Esophagus (tissue), 2 donors: Measurements from ENCODE around the gene STAM. TPM values are rescaled to one million over a fixed set of nuclear protein-coding genes. Genes with fewer than 3 reads are reported as not detected.

Experiments used
- H3K27ac ChIP-seq, 2 donors: one replicate each; pipeline ENCODE4 v1.5.1; 2013; ENCODE audit warnings: low read depth in 2 of 2, mild to moderate bottlenecking in 2 of 2, inconsistent platforms in 1 of 2, low read length in 1 of 2, moderate library complexity in 1 of 2
- H3K27me3 ChIP-seq, 2 donors: one replicate each; pipeline ENCODE4 v1.6.1; 2013; ENCODE audit warnings: low read length in 2 of 2, control low read depth in 1 of 2, mild to moderate bottlenecking in 1 of 2; ENCODE audit not compliant: insufficient read depth in 2 of 2, control insufficient read depth in 1 of 2
- H3K36me3 ChIP-seq, 2 donors: one replicate each; pipeline ENCODE4 v1.6.1; 2013; ENCODE audit warnings: low read length in 1 of 2; ENCODE audit not compliant: control insufficient read depth in 2 of 2, insufficient read depth in 2 of 2
- H3K4me1 ChIP-seq, 2 donors: one replicate each; pipeline ENCODE4 v1.6.1; 2013; ENCODE audit warnings: low read length in 1 of 2; ENCODE audit not compliant: control insufficient read depth in 2 of 2, insufficient read depth in 2 of 2
- H3K4me3 ChIP-seq, 2 donors: one replicate each; pipeline ENCODE4 v1.5.1; 2013; ENCODE audit warnings: low read length in 2 of 2, mild to moderate bottlenecking in 2 of 2, low read depth in 1 of 2, moderate library complexity in 1 of 2
- H3K9me3 ChIP-seq, 2 donors: one replicate each; pipeline ENCODE4 v1.6.1; 2013; ENCODE audit warnings: mild to moderate bottlenecking in 2 of 2, low read depth in 1 of 2, low read length in 1 of 2, moderate library complexity in 1 of 2; ENCODE audit not compliant: control insufficient read depth in 2 of 2, insufficient read depth in 1 of 2
- WGBS, 2 donors: extraction: QIAGEN DNeasy Blood & Tissue Kit; methylation state at CpG; one replicate each; pipeline ENCODE4 v1.1.7; 2013; 5-methylcytosine and 5-hydroxymethylcytosine counted together
- polyA plus RNA-seq, 2 donors: library from polyadenylated mRNA; stranded (reverse); fragments of 200-250 nt; gene quantifications; one replicate each; pipeline ENCODE4 v1.2.3, GENCODE V29; 2013
- donor health status: healthy with polysubstance abuse.
- donor health status: Bipolar disorder and iron deficiency.

The STAM gene
- polyA plus RNA-seq, 2 donors, result 7.9 to 9.3 TPM

GRCh38 chr10:17733620-17734019 is 89.7 kb downstream of the STAM start:
- WGBS, 2 donors, result 92 to 95% methylated on average over 6 of the region's 6 CpGs
- Histone ChIP-seq H3K4me3 (no peak overlapping the region), H3K27ac (no peak overlapping the region), H3K36me3 (no peaks in the 10 kb centered on the region), H3K4me1 (no peaks in the 10 kb centered on the region), H3K9me3 (no peaks in the 10 kb centered on the region), H3K27me3 (no peaks in the 10 kb centered on the region)

DNA sequence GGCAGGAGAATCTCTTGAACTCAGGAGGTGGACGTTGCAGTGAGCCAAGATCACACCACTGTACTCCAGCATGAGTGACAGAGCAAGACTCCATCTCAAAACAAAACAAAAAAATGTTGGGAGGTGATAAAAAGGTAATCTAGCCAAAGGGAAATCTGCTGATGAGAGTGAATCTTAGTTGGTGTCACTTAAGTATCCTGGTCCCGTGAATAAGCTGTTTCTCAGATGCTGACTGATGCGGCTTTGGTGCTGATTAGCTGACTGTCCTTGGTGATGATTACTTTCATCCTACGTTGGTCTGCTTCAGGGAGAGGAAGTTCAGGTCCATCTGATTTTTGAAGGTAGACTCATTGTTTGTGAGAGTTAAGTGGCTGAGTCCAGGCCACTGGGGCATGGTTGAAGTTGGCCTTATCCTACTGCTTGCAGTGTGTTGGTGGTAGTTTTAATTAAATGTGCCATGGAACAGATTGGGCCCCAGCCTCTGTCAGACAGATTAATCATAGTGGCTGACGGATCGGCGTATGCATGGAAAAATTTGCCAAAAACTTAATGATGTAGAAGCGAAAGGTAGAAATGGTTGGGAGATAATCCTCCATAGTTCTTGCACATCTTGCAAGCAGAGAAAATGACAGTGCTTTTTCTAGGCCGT is 90.6 kb downstream of the STAM start:
- 85 to 87% methylated on average over 9 of the region's 9 CpGs for WGBS, 2 donors
- no peaks in the 10 kb centered on the region for H3K27me3 ChIP-seq
- H3K36me3 ChIP-seq, result no peaks in the 10 kb centered on the region
- H3K4me1 ChIP-seq, result no peaks in the 10 kb centered on the region
- no peak overlapping the region for H3K4me3 ChIP-seq
- no peak overlapping the region for H3K27ac ChIP-seq
- no peaks in the 10 kb centered on the region for H3K9me3 ChIP-seq

- Histone ChIP-seq H3K4me3 (no peak overlapping the region), H3K27me3 (no peaks in the 10 kb centered on the region), H3K9me3 (no peaks in the 10 kb centered on the region), H3K27ac (no peak overlapping the region), H3K4me1 (no peaks in the 10 kb centered on the region), H3K36me3 (no peaks in the 10 kb centered on the region)
- 74 to 77% methylated on average over 15 of the region's 15 CpGs for WGBS, 2 donors
These were observed 91.4 kb downstream of the STAM start for GRCh38 chr10:17735166-17735941.

DNA sequence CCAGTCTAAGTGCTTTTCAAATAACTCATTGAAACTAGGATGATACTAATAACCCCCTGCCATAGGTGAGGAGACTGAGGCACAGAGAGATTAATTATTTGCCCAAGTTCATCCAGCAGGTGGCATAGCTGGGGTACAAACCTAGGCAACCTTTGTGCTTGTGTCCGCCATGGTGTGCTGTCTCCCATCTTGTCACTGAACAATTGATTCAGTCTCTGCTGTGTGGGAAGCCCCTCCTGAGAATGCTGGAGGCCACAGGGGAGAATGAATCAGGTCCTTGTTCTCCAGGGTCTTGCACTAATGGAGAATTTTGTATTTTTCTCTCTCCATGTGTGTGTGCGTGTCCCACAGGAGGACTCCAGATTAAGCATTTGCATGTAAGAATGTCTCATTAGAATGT is 92.3 kb downstream of the STAM start:
- 96 to 99% methylated on average over 2 of the region's 2 CpGs for WGBS, 2 donors
- no peaks in the 10 kb centered on the region for H3K9me3 ChIP-seq
- H3K4me3 ChIP-seq, result no peak overlapping the region
- H3K27me3 ChIP-seq, result no peaks in the 10 kb centered on the region
- H3K36me3 ChIP-seq, result no peaks in the 10 kb centered on the region
- no peaks in the 10 kb centered on the region for H3K4me1 ChIP-seq
- H3K27ac ChIP-seq, result no peak overlapping the region

GRCh38 chr10:17737027-17737965 is 93.3 kb downstream of the STAM start:
- Histone ChIP-seq H3K4me1 (no peaks in the 10 kb centered on the region), H3K27ac (no peak overlapping the region), H3K4me3 (no peak overlapping the region), H3K27me3 (no peaks in the 10 kb centered on the region), H3K9me3 (no peaks in the 10 kb centered on the region), H3K36me3 (no peaks in the 10 kb centered on the region)
- WGBS, 2 donors, result 46 to 47% methylated on average over 12 of the region's 12 CpGs

DNA sequence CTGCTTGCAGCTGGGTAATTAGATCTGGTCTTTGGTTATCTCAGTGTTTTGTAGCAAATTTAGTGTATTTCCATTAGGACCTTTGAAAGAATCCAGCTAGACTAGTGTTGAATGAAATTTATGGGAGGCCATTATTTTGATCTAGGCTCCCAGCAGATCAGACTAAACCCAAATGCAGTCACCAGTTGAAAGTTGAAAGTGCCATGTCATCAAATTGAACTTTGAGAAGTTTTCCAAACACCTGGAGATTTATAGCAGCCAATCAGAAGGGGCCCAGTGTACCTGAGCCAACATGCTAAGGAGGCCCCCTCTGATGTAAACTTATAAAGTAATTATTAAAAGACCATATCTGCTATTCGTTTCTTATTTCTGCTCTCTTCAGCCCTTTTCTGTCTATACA is 96.7 kb downstream of the STAM start:
- 87 to 91% methylated on average over 1 of the region's 1 CpG for WGBS, 2 donors
- H3K4me1 ChIP-seq, result no peaks in the 10 kb centered on the region
- no peak overlapping the region for H3K4me3 ChIP-seq
- no peaks in the 10 kb centered on the region for H3K36me3 ChIP-seq
- no peaks in the 10 kb centered on the region for H3K27me3 ChIP-seq
- H3K9me3 ChIP-seq, result no peaks in the 10 kb centered on the region
- H3K27ac ChIP-seq, result no peak overlapping the region

GRCh38 chr10:17742918-17743317 is 99.0 kb downstream of the STAM start:
- Histone ChIP-seq H3K4me3 (no peak overlapping the region), H3K36me3 (no peaks in the 10 kb centered on the region), H3K9me3 (no peaks in the 10 kb centered on the region), H3K4me1 (no peaks in the 10 kb centered on the region), H3K27ac (no peak overlapping the region), H3K27me3 (no peaks in the 10 kb centered on the region)
- WGBS, 2 donors, result 25 to 28% methylated on average over 14 of the region's 14 CpGs

DNA sequence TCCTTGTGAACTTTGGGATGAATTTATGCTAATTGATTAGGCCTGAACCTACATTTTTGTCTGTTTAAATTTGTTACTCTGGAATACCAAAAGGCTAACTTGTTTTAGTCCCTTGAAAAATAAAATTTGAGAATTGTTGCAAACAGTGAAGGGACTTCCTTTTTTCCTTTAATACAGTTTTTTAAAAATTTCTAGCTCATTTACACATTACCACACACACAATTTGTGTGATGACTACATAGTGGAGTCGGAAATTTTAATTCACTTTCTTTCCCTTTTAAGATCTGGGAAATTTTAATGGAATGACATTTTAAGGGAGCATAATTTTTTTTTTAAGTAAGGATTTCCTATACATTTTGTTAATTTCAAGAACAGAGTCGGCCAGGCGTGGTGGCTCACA is 99.5 kb downstream of the STAM start:
- no peaks in the 10 kb centered on the region for H3K36me3 ChIP-seq
- no peaks in the 10 kb centered on the region for H3K27me3 ChIP-seq
- no peak overlapping the region for H3K4me3 ChIP-seq
- H3K4me1 ChIP-seq, result no peaks in the 10 kb centered on the region
- WGBS, 2 donors, result 95% methylated on average over 3 of the region's 3 CpGs
- no peaks in the 10 kb centered on the region for H3K9me3 ChIP-seq
- H3K27ac ChIP-seq, result no peak overlapping the region

DNA sequence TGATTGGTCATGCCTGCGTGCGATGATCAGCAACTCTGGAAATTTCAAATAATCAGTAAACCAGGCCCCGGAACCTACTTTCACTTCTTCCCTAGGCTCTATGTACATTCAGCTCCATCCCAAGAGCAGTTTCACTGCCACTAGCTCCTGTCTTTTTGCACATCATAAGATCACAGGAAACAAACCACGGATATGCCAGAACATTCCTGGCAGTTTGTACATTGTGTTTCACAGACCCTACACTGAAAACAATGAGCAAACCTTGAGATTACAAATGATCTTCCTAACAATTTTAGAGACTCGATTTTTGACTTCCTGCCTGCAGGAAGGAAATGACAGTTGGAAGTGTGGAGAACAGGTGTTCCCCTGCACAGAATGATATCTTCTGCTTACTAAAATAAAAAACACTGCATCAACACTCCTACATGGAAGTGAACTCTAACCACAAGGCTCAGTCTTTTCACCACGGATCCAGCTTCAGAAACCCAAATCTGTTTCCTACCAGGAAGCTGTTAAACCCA is 100.5 kb downstream of the STAM start:
- Histone ChIP-seq H3K36me3 (no peaks in the 10 kb centered on the region), H3K9me3 (no peaks in the 10 kb centered on the region), H3K27me3 (no peaks in the 10 kb centered on the region), H3K4me1 (no peaks in the 10 kb centered on the region), H3K4me3 (no peak overlapping the region), H3K27ac (no peak overlapping the region)
- WGBS, 2 donors, result 57 to 65% methylated on average over 6 of the region's 6 CpGs
